HG03521 (cell line): ENCODE results near the gene RBFOX2.
"Not testable (repeated sequence)": the region's sequence is repeated elsewhere in the genome, so short reads cannot be mapped to it uniquely, and the experiment has no call there.

Experiments used
- ATAC-seq: cut with Tn5 transposase; IDR thresholded peaks from one replicate; pipeline ENCODE4 v1.9.1; 2021; ENCODE audit warnings: mild to moderate bottlenecking, moderate library complexity; ENCODE audit not compliant: unreplicated experiment

RBFOX2 gene

GRCh38 chr22:36010090-36010489 is 18.5 kb downstream of the RBFOX2 start:
- ATAC-seq, result no peak

GRCh38 chr22:36009085-36009484 is 19.5 kb downstream of the RBFOX2 start:
- ATAC-seq, result no peak

DNA sequence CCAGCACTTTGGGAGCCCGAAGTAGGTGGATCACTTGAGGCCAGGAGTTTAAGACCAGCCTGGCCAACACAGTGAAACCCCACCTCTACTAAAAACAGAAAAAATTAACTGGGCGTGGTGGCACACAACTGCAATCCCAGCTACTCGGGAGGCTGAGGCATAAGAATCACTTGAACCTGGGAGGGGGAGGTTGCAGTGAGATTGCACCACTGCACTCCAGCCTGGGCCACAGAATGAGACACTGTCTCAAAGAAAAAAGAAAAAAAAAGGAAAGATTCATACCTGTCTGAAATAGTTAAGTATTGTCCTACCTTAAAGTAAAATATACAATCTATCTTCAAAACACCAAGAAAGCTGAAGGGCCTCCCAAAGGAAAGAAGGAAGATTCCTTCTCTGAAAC is 20.1 kb downstream of the RBFOX2 start:
- no peak for ATAC-seq

DNA sequence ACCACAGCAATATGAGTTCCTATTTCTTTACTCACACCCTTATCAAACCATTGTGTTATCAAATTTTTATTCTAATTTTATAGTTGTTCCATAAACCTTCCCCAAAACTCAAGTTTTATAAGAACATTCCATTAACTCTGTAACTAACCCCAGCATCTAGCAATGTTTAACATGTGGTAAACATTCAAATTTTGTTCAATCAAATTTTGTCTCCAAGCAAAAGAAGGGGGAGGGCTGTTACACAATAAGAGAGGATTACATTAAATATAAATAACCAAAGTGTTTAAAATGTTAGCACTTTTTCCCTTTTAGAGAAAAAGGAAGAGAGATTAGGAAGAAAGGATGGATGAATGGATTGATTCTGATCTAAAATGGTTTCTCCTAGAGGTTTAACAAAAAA is 20.5 kb downstream of the RBFOX2 start:
- no peak for ATAC-seq

DNA sequence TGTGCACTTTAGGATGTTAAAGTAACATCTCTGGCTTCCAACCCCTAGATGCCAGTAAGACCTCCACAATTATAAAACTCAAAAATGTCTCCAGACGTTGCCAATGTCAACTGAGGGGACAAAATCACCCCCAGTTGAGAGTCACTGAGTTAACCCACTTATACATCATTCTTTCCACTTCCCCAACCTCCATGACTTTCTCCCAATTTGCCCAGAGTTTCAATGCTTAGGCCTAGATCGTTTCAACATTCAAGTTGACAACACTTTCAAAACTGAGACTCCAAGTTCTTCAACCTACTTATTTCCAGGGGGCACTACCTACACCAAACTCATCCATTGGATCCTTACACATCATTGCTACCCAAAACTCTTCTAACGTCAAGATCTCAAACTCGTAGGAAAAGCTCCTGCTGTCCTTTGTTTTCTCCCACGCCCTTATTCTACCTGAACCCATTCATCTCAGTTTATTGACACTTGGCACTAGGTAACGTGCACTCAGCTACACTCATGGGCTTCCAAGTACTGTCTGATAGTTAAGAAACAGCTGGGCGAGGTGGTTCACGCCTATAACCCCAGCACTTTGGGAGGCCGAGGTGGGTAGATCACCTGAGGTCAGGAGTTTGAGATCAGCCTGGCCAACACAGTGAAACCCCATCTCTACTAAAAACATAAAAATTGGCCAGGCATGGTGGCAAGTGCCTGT is 24.5 kb downstream of the RBFOX2 start:
- no peak for ATAC-seq

GRCh38 chr22:36002718-36003260 is 25.8 kb downstream of the RBFOX2 start:
- no peak for ATAC-seq

DNA sequence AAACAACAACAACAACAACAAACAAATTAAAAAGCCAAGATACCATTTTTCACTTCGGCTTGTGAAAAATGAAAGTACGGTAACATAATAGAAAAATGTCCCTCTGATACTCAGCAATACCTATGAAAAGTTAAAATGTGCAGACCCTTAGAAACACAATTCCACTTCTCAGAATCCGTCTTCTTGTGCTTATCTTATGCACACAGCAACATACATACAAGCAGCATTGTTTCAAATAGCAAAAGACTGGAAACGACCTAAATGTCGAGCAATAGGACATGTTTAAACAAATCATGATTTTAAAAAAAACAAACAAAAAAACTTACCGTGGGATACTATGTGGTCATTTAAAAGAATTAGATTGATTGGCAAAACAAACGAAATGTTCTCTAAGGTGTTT is 26.5 kb downstream of the RBFOX2 start:
- no peak for ATAC-seq

DNA sequence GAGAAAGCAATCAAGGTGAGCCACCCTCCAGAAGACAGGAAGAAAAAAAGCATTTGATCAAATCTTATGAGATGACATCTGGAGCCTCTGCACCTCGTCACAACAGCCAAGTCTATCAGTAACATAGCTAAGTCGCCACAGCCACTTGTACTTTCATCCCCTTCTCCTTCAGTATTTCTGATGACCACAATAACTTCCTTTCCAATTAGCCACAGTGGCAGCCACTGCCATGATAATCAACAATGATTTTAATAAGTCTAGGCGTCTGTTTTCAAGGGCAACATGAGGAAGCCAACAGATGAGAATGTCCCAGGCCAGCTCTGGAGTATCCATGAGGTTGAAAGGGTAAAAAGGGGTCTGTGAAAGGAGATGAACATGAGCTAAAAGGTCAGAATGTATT is 29.9 kb downstream of the RBFOX2 start:
- ATAC-seq, result no peak

DNA sequence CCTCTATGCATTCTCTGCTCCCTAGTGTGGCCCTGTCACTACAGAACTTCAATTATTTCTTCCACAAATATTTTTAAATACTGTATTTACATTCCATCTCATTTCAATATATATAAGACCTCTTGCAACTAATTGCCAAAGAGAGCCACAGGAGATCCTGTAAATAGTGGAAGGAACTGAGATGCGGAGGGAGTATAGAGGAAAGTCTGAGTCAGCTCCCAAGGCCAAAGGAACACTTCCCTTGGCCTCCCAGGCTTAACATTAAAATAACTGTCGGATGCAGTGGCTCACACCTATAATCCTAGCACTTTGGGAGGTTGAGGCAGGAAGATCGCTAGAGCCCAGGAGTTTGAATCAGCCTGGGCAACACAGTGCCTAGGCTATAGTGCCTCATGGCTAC is 31.2 kb downstream of the RBFOX2 start:
- ATAC-seq, result no peak

DNA sequence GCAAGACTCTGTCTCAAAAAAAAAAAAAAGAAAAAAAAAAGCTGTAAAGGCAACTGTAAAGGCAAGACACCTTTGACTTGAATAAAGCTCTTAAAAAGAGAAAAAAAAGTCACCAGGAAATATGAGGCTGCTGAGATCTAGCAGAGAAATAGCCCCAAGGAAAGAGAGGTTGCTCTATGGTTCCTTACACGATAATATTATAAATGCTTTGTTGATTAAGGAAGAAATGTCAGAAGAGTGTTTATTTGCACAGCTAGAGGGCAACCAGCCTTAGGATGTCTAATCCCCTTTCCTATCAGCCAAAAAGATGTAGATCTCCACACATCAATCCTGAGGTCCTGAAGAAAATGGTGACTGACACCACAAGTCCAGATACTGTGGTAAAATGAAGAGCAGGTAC is 32.0 kb downstream of the RBFOX2 start:
- ATAC-seq, result no peak

GRCh38 chr22:35995772-35996171 is 32.9 kb downstream of the RBFOX2 start:
- no peak for ATAC-seq

- ATAC-seq, result no peak
These were observed 33.3 kb downstream of the RBFOX2 start for GRCh38 chr22:35995348-35995747.

- ATAC-seq, result not testable (repeated sequence)
These were observed 34.9 kb downstream of the RBFOX2 start for GRCh38 chr22:35993727-35994126.

DNA sequence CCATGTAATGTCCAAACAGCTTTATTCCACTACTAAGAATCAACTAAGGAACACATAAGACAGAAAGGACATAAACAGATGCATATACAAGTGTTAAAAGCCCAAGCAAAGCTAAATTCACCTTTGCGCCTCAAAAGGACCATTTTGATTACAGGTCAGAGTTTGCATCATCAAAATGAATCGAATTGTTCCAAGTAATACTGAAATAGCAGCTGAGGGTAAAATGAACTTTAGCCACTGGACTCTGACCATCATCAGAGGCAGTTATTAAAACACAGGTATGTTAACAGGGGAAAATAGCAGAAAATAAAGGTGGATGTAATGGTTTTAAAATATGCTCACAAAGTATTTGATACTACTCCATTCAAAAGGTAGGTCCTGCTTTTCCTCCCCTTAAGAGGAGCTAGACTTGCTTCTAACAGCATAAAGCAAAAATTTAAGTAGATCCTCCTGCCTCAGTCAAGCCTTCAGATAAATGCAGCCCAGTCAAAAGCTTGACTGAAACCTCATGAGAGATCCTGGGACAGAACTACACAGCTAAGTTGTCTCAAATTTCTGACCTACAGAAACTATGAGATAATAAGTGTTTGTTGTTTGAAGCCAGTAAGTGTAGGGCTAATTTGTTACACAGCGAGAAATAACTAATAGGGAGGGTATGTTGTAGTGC is 35.4 kb downstream of the RBFOX2 start:
- ATAC-seq, result no peak

GRCh38 chr22:35991168-35991567 is 37.5 kb downstream of the RBFOX2 start:
- ATAC-seq, result no peak

DNA sequence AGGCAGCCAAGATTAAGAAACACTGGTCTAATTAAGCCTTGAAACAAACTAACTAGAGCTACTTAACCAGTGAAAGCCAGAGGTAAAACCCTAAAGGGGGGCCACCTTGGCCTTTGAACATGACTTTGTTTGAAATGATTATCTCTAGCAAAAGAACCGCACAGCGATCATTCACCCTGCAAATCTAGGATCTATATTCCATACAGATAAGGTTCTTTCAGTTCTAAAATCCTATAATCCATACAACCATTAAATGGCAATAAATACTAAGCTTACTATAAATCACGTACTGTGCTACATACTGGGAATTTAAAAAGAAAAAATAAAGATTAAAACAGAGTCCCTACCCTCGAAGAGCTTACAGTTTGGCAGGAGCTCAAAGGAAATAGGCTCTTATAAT is 40.6 kb downstream of the RBFOX2 start:
- no peak for ATAC-seq

DNA sequence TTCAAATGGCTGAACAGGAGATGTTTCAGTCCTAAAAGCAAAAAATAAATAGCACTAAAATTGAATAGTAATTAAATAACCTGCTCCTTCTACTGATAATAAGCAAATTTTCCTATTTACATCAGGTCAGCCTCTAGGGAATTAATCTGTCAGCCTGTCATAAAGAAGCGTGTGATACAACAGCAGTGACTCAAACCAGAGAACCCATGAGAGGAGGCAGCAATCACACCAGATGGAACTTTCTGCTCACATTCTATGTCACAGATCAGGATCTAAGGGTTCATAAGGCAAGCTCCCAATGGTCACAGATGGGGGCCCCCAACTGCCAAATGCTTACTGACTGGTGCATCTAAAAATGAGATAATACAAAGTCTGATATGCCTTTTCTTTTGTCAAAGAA is 41.1 kb downstream of the RBFOX2 start:
- no peak for ATAC-seq

- no peak for ATAC-seq
These were observed 42.5 kb downstream of the RBFOX2 start for GRCh38 chr22:35986088-35986487.

- no peak for ATAC-seq
These were observed 43.3 kb downstream of the RBFOX2 start for GRCh38 chr22:35985371-35985770.

DNA sequence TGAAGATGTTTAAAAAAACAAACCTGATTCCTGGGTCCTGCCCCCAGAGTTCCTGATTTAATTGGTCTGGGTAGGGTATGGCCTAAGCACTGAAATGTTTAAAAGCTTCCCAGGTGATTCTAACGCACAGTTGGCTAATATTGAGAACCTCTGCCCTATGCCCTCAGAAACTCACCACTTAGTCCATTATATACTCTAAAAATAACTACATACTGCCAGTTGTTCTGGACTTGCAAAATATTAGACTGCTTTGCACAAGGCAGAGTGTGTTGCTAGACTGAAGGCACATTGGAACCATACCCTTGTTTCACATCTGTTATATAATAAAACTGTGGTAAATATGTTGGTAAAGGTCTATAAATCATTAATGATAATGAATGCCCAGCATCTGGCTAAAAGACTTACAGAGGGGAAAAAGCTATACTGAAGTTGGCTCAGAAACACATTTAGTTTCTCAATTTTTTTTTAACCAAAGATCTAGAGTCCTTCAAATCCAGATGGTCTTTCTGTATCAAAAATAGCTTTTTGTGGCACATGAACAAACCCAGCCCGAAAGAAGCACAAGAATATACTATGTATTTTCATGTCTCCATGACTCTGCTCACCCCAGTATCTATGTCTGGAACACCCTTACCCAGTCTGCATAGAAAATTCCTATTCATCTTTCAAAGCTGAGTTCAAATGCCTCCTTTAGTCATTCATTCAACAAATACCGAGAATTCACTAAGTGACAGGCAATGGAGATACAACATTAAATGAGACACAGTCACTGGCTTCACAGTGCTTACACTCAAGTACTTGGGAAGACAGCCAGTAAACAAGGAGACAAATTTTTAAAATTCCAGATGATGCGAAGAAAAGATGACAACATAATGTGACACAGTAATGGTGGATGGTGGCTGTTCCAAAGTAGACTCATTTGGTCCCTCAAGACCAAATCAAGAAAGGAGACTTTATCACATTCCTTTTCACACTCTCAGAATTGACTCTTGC is 44.1 kb downstream of the RBFOX2 start:
- ATAC-seq, result no peak

- no peak for ATAC-seq
These were observed 46.7 kb downstream of the RBFOX2 start for GRCh38 chr22:35981900-35982299.
